Thoracic aorta (tissue), 2 donors: ENCODE results near the gene HPS4. TPM values are rescaled to one million over a fixed set of nuclear protein-coding genes. Genes with fewer than 3 reads are reported as not detected.

Experiments
- ATAC-seq: fragments of 150-250 bp; one replicate; pipeline ENCODE4 v1.8.0; 2017; ENCODE audit warnings: low read depth; ENCODE audit not compliant: insufficient number of reproducible peaks, low FRiP score
- DNase-seq: peaks from one replicate; pipeline ENCODE4 v3.0.0-alpha.2; 2020; ENCODE audit warnings: low spot score
- H3K27ac ChIP-seq, 2 donors: fragments of 200-600 bp; sonication (generic); 1 replicate in 1 of 2; 2 replicates in 1 of 2; pipeline ENCODE4 v1.5.1; 2016; ENCODE audit warnings: mild to moderate bottlenecking in 2 of 2, moderate library complexity in 2 of 2
- H3K27me3 ChIP-seq: fragments of 200-600 bp; sonication (generic); replicated peaks from 2 replicates; pipeline ENCODE4 v1.6.0; 2016; ENCODE audit warnings: mild to moderate bottlenecking; ENCODE audit not compliant: insufficient read depth
- H3K36me3 ChIP-seq: fragments of 200-600 bp; sonication (generic); one replicate; pipeline ENCODE4 v1.5.1; 2016
- H3K4me1 ChIP-seq, 2 donors: fragments of 200-600 bp; sonication (generic); 1 replicate in 1 of 2; 2 replicates in 1 of 2; pipeline versions ENCODE4 v1.5.1 to v1.6.0; 2016; ENCODE audit warnings: low read depth in 2 of 2, mild to moderate bottlenecking in 1 of 2; ENCODE audit not compliant: control insufficient read depth in 1 of 2
- H3K4me3 ChIP-seq: fragments of 200-600 bp; sonication (generic); 2 replicates; pipeline ENCODE4 v1.5.1; 2016; ENCODE audit warnings: mild to moderate bottlenecking
- H3K9me3 ChIP-seq: fragments of 200-600 bp; sonication (generic); 2 replicates; pipeline ENCODE4 v1.5.1; 2016
- total RNA-seq, 2 donors: library from RNA; depleted of rRNA; stranded (reverse); fragments of >200 nt; gene quantifications; one replicate each; pipeline versions ENCODE4 v1.1.0 to v1.2.3, GENCODE V29; 2016
- TF ChIP-seq, protein P1 (sequence below): fragments of 200-600 bp; sonication (generic); IDR thresholded peaks from one replicate; pipeline ENCODE4 v1.5.1; 2019; ENCODE audit warnings: antibody characterized with exemption

HPS4 gene
- total RNA-seq, 2 donors from 2014 or later: 26.5 to 27.8 TPM

DNA sequence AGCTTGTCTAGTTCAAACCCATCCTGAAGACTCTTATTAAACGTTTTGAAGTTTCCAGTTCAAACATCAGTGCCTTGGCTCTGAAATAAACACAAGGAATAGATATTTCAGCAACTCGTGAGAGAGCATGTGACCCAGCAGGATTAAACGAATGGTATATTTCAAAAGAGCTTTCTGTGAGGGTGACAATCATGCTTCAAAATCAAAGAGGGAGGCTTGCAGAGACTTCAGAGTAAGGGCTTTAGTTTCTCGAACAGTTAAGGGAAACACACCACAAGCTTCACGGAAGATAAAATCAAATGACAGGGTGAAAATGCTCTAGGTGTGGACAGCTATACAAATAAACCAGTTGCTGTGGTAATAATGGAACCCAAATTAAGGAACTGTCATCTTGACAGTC, 1.4 kb downstream of the HPS4 start:
- no peaks in the 10 kb centered on the region for H3K27me3 ChIP-seq
- H3K4me3 ChIP-seq: no peak overlapping the region
- TF ChIP-seq, protein P1, sequence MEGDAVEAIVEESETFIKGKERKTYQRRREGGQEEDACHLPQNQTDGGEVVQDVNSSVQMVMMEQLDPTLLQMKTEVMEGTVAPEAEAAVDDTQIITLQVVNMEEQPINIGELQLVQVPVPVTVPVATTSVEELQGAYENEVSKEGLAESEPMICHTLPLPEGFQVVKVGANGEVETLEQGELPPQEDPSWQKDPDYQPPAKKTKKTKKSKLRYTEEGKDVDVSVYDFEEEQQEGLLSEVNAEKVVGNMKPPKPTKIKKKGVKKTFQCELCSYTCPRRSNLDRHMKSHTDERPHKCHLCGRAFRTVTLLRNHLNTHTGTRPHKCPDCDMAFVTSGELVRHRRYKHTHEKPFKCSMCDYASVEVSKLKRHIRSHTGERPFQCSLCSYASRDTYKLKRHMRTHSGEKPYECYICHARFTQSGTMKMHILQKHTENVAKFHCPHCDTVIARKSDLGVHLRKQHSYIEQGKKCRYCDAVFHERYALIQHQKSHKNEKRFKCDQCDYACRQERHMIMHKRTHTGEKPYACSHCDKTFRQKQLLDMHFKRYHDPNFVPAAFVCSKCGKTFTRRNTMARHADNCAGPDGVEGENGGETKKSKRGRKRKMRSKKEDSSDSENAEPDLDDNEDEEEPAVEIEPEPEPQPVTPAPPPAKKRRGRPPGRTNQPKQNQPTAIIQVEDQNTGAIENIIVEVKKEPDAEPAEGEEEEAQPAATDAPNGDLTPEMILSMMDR: no peak
- DNase-seq: no peak
- H3K4me1 ChIP-seq: peaks cover 23 to 58% of the 10 kb centered on the region in 2 donors
- H3K27ac ChIP-seq: no peak overlapping the region
- no peaks in the 10 kb centered on the region for H3K36me3 ChIP-seq
- ATAC-seq: no peak
- H3K9me3 ChIP-seq: no peaks in the 10 kb centered on the region

DNA sequence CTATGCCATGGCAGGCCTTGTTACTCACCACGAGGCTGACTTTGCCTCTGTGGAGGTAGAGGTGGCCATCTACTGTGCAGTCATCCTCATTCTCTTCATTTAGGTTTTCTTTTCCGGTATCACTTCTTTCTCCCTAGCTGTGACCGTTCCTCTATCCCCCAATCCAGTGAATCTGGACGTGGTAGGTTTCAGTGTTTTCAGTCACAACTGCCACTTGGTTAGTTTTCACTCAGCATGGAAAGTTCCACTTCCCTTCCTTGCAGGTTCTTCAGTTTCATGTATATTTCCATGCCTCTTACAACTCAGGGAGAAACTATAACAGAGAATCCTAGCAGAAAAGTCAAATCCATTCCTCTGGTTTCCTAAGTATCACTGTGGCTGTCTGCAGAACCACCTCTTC, 1.9 kb downstream of the HPS4 start:
- TF ChIP-seq, protein P1: no peak
- H3K27me3 ChIP-seq: no peaks in the 10 kb centered on the region
- H3K27ac ChIP-seq: no peak overlapping the region
- no peaks in the 10 kb centered on the region for H3K9me3 ChIP-seq
- DNase-seq: no peak
- H3K36me3 ChIP-seq: no peaks in the 10 kb centered on the region
- no peak overlapping the region for H3K4me3 ChIP-seq
- peaks cover 23 to 58% of the 10 kb centered on the region in 2 donors for H3K4me1 ChIP-seq
- no peak for ATAC-seq

DNA sequence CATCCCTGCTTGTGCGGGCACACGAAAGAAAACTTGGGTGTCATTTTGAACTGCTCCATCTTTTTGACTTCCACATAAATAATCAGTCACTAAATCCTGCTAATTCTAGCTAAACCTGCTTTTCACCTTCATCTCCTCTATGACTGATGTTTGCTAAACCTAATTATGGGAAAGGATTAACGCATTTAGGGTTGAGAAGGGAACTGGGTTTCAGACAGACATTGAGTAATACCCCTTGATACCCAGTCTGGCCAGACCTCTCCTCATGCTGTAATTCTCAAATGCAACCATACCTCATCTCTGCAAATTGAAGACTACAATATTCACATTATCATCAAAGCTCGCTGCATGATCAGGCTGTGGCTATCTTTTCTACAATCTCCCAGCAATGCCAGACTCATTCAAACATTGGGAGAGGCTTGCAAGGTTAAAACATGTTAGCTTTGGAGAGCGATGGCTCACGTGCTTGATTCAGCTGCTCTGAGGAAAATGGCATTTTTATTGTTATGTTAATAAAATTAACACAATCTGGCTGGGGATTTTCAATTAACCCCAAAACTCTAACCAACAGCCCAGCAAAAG, 2.4 kb downstream of the HPS4 start:
- no peak for ATAC-seq
- peaks cover 23 to 58% of the 10 kb centered on the region in 2 donors for H3K4me1 ChIP-seq
- no peaks in the 10 kb centered on the region for H3K36me3 ChIP-seq

DNA sequence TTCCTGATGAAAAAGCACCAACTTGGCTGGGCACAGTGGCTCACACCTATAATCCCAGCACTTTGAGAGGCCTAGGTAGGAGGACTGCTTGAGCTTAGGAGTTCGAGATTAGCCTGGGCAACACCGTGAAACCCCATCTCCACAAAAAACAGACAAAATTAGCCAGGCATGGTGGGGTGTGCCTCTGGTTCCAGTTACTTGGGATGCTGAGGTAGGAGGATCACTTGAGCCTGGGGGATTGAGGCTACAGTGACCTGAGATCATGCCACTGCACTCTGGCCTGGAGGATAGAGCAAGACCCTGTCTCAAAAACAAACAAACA, 3.0 kb downstream of the HPS4 start:
- no peak overlapping the region for H3K27ac ChIP-seq
- DNase-seq (no peak), ATAC-seq (no peak)
- no peaks in the 10 kb centered on the region for H3K27me3 ChIP-seq
- no peak overlapping the region for H3K4me3 ChIP-seq
- peaks cover 23 to 56% of the 10 kb centered on the region in 2 donors for H3K4me1 ChIP-seq
- TF ChIP-seq, protein P1: no peak
- no peaks in the 10 kb centered on the region for H3K36me3 ChIP-seq
- H3K9me3 ChIP-seq: no peaks in the 10 kb centered on the region

More for the DNA sequence above, 2.4 kb downstream of the HPS4 start:
- H3K27ac ChIP-seq: no peak overlapping the region
- TF ChIP-seq, protein P1: no peak
- no peaks in the 10 kb centered on the region for H3K27me3 ChIP-seq
- H3K4me3 ChIP-seq: no peak overlapping the region
- DNase-seq: no peak
- no peaks in the 10 kb centered on the region for H3K9me3 ChIP-seq

DNA sequence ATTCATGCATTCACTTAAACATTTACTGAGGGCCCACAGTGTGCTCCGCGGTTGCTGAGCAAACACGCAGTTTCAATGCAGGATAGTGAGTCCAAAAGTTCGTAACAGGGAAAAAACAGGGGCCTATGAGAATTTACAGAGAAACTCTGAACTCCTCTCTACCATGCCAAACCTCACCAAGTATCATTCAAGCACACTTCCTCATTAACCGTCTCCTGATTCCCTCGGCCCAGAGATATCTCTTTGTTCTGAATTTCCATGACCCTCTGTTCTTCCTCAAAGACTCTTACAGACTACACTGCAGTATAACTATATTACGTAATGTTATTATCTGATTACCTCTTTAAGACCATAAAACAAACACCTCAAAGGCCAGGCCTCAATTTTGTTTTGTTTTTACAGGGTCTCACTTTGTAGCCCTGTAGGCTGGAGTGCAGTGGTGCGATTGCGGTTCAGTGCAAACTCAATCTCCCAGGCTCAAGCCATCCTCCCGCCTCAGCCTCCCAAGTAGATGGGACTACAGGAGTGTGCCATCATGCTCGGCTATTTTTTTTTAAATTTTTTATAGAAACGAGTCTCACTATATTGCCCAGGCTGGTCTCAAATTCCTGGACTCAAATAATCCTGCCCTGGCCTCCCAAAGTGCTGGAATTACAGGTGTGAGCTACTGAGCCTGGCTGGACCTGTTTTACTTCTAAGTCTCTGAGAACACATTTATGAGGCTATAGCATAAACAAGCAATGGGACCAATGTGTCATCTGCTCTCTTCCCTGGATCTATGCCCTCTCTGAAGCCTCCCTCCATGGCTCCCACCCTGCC, 3.6 kb downstream of the HPS4 start:
- TF ChIP-seq, protein P1: no peak
- DNase-seq (no peak), ATAC-seq (no peak)
- Histone ChIP-seq H3K27me3 (no peaks in the 10 kb centered on the region), H3K27ac (no peak overlapping the region), H3K4me1 (peaks cover 23 to 50% of the 10 kb centered on the region in 2 donors), H3K9me3 (no peaks in the 10 kb centered on the region), H3K36me3 (no peaks in the 10 kb centered on the region), H3K4me3 (peak overlapping the region; percentile 4)
